Subcutaneous adipose tissue (tissue), 4 donors: ENCODE data around the gene MAP2K2. TPM values are rescaled to one million over a fixed set of nuclear protein-coding genes. Genes with fewer than 3 reads are reported as not detected.

Source experiments
- CTCF ChIP-seq: fragments of 450-650 bp; IDR thresholded peaks from one replicate; pipeline ENCODE4 v1.5.1; 2016; ENCODE audit warnings: low read depth, mild to moderate bottlenecking, control low read depth, antibody characterized with exemption, moderate library complexity
- total RNA-seq, 4 donors: library from RNA; depleted of rRNA; stranded (reverse); fragments of >200 nt; gene quantifications; one replicate each; pipeline ENCODE4 v1.1.0, GENCODE V29; 2016

MAP2K2 gene
- total RNA-seq, 4 donors from 2014 or later = 39.3 to 66.1 (median 56.3) TPM

GRCh38 chr19:4052993-4053422 is 70.9 kb downstream of the MAP2K2 start:
- TF ChIP-seq CTCF = no peak

GRCh38 chr19:4052114-4052992 is 71.6 kb downstream of the MAP2K2 start:
- TF ChIP-seq CTCF = no peak

- TF ChIP-seq CTCF = no peak
These were observed 72.5 kb downstream of the MAP2K2 start for GRCh38 chr19:4051175-4052101.

GRCh38 chr19:4049432-4049831 is 74.5 kb downstream of the MAP2K2 start:
- TF ChIP-seq CTCF = no peak

GRCh38 chr19:4046946-4047683 is 76.8 kb downstream of the MAP2K2 start:
- no peak for TF ChIP-seq CTCF

- no peak for TF ChIP-seq CTCF
These were observed 77.6 kb downstream of the MAP2K2 start for GRCh38 chr19:4046362-4046691.
